ENCODE measurements around the gene PIGL. TPM values are rescaled to one million over a fixed set of nuclear protein-coding genes. Genes with fewer than 3 reads are reported as not detected.

PIGL gene
- total and polyA plus RNA-seq, 2 donors (not counting 1 experiment from before 2014, with no cell fraction given) = 16.4 to 19.3 TPM

DNA sequence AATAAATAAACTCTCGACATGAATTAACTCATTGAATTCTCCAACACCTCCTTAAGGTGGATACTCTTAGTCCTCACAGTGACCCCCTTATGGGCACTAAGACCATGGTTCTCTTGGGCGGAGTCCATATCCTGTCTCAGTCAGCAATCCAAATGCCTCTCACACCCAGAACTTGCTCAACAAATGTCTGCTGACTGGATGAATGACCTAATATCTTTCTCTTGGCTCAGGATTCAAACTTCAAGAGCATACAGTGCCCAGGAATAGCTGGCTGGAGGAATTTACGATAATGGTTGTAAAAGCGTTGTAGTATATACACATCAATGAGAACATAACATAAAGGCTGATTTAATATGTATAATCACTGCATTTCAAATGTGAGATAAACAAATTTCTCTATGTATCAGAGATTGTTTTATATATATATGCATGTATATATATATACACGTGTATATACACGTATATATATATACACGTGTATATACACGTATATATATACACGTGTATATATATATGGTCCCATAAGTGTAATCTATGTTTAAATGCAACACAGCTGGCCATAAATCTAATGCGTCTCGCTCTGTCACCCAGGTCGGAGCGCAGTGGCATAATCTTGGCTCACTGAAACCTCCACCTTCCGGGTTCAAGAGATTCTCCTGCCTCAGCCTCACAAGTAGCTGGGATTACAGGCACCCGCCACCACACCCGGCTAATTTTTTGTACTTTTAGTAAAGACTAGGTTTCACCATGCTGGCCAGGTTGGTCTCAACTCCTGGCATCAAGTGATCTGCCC is 157.3 kb downstream of the PIGL start:
- H3K27me3 ChIP-seq (ENCODE audit: control insufficient read depth, insufficient read depth, low read length) = no peaks in the 10 kb centered on the region
- H3K27ac ChIP-seq (ENCODE audit: insufficient read depth, low read length) = no peak overlapping the region
- no peaks in the 10 kb centered on the region for H4K20me1 ChIP-seq (ENCODE audit: control insufficient read depth, extremely low read depth, insufficient read depth, low read length)
- no peak overlapping the region for H3K4me3 ChIP-seq (replicated peaks in 1 of 4; ENCODE audit: control extremely low read depth in 1 of 4, insufficient read depth in 1 of 4, low read depth in 3 of 4, low read length in 4 of 4)
- no peaks in the 10 kb centered on the region for H3K9me3 ChIP-seq (ENCODE audit: control insufficient read depth, insufficient read depth, low read depth, low read length)
- DNase-seq (ENCODE audit: low read depth in 2 of 2) = peak; percentile 64 to 93
- peaks cover 5% of the 10 kb centered on the region for H3K4me1 ChIP-seq (ENCODE audit: control insufficient read depth, extremely low read depth, insufficient read depth, low read length)
- no peak overlapping the region for H3K9ac ChIP-seq (ENCODE audit: insufficient read depth, low read length)
- TF ChIP-seq, protein P1, sequence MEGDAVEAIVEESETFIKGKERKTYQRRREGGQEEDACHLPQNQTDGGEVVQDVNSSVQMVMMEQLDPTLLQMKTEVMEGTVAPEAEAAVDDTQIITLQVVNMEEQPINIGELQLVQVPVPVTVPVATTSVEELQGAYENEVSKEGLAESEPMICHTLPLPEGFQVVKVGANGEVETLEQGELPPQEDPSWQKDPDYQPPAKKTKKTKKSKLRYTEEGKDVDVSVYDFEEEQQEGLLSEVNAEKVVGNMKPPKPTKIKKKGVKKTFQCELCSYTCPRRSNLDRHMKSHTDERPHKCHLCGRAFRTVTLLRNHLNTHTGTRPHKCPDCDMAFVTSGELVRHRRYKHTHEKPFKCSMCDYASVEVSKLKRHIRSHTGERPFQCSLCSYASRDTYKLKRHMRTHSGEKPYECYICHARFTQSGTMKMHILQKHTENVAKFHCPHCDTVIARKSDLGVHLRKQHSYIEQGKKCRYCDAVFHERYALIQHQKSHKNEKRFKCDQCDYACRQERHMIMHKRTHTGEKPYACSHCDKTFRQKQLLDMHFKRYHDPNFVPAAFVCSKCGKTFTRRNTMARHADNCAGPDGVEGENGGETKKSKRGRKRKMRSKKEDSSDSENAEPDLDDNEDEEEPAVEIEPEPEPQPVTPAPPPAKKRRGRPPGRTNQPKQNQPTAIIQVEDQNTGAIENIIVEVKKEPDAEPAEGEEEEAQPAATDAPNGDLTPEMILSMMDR (conservative IDR thresholded peaks at IDR 0.05 in 1 of 2, IDR thresholded peaks at IDR 0.05 in 1 of 2; ENCODE audit: low read depth in 1 of 2, low read length in 2 of 2) = no peak
- no peak for TF ChIP-seq EZH2 (IDR thresholded peaks at IDR 0.05; ENCODE audit: low read length, missing control alignments)
- H3K79me2 ChIP-seq (ENCODE audit: control insufficient read depth, insufficient read depth, low read length) = no peaks in the 10 kb centered on the region
- no peaks in the 10 kb centered on the region for H3K36me3 ChIP-seq (ENCODE audit: control insufficient read depth, insufficient read depth, low read length)
- H2AFZ ChIP-seq (ENCODE audit: low read length) = no peak overlapping the region
- H3K4me2 ChIP-seq (ENCODE audit: extremely low read depth, insufficient read depth, low read length) = no peak overlapping the region

Other genes starting within 250 kb of the PIGL start
- gene ZSWIM7, start 217.5 kb upstream of the PIGL start, total RNA-seq = 15.4 and 28.9 TPM in 2 replicates
- 17.6 and 23.2 TPM in 2 replicates for gene ZSWIM7, start 217.5 kb upstream of the PIGL start, polyA plus RNA-seq
- 23.0 and 36.2 TPM in 2 replicates for gene TTC19, start 217.4 kb upstream of the PIGL start, total RNA-seq
- 4.2 and 4.3 TPM in 2 replicates for gene TTC19, start 217.4 kb upstream of the PIGL start, polyA plus RNA-seq
- gene NCOR1, start 1.7 kb upstream of the PIGL start, total RNA-seq = 63.2 and 106 TPM in 2 replicates
- 67.6 and 92.8 TPM in 2 replicates for gene NCOR1, start 1.7 kb upstream of the PIGL start, polyA plus RNA-seq
- gene CENPV, start 136.3 kb downstream of the PIGL start, total RNA-seq = 9.2 and 9.8 TPM in 2 replicates
- 25.1 and 43.7 TPM in 2 replicates for gene CENPV, start 136.3 kb downstream of the PIGL start, polyA plus RNA-seq
- 2,161 and 3,188 TPM in 2 replicates for gene UBB, start 163.9 kb downstream of the PIGL start, total RNA-seq
- gene UBB, start 163.9 kb downstream of the PIGL start, polyA plus RNA-seq = 1,190 and 2,089 TPM in 2 replicates
- gene TRPV2, start 198.4 kb downstream of the PIGL start, total RNA-seq = 56.2 and 74.5 TPM in 2 replicates
- gene TRPV2, start 198.4 kb downstream of the PIGL start, polyA plus RNA-seq = 62.6 and 68.6 TPM in 2 replicates